H1 (cell line): Measurements from ENCODE around the gene USH2A. TPM values are rescaled to one million over a fixed set of nuclear protein-coding genes. Genes with fewer than 3 reads are reported as not detected.

Experiments used
- CTCF ChIA-PET: fragments of 300-600 bp; sonication (Branson Sonifier 250); formaldehyde crosslinking; loops from one replicate; lab custom pipeline; 2021; ENCODE audit not compliant: partially characterized antibody; lab: Charles Lee
- POLR2A ChIA-PET: fragments of 300-600 bp; sonication (Branson Sonifier 250); formaldehyde crosslinking; loops from one replicate; lab custom pipeline; 2021; ENCODE audit warnings: inconsistent platforms; ENCODE audit not compliant: partially characterized antibody; lab: Charles Lee
- DNase-seq, 2 experiments: peaks; one replicate each; pipeline versions ENCODE4 v3.0.0 to v3.0.0-alpha.2; 2010 to 2022; ENCODE audit warnings: low spot score in 2 of 2, low read depth in 1 of 2, mixed read lengths in 1 of 2
- FAIRE-seq: peaks from 2 replicates; lab custom pipeline; 2011; peaks lifted over from hg19 to GRCh38; lab: Jason Lieb, UNC
- H2AFZ ChIP-seq: 2 replicates; pipeline ENCODE4 v1.8.1; 2012; ENCODE audit warnings: low read length, inconsistent platforms
- H2AK5ac ChIP-seq: 2 replicates; pipeline ENCODE4 v1.6.1; 2013; ENCODE audit warnings: low read depth, low read length
- H2BK120ac ChIP-seq: replicated peaks from 2 replicates; pipeline ENCODE3; 2013; ENCODE audit warnings: low read depth, low read length, inconsistent platforms
- H2BK12ac ChIP-seq: 2 replicates; pipeline ENCODE4 v1.6.1; 2013; ENCODE audit warnings: low read depth, low read length
- H2BK15ac ChIP-seq: 2 replicates; pipeline ENCODE4 v1.6.1; 2013; ENCODE audit warnings: low read length
- H2BK20ac ChIP-seq: 2 replicates; pipeline ENCODE4 v1.6.1; 2013; ENCODE audit warnings: low read length
- H2BK5ac ChIP-seq: 2 replicates; pipeline ENCODE4 v1.6.1; 2013; ENCODE audit warnings: low read depth, low read length
- H3K14ac ChIP-seq: 2 replicates; pipeline ENCODE4 v1.6.1; 2013; ENCODE audit warnings: inconsistent platforms; ENCODE audit not compliant: insufficient read length
- H3K18ac ChIP-seq: 2 replicates; pipeline ENCODE4 v1.6.1; 2013; ENCODE audit warnings: low read length; ENCODE audit errors: extremely low read depth
- H3K23ac ChIP-seq: 2 replicates; pipeline ENCODE4 v1.6.1; 2013; ENCODE audit warnings: inconsistent platforms; ENCODE audit not compliant: insufficient read length
- H3K23me2 ChIP-seq: 2 replicates; pipeline ENCODE4 v1.6.1; 2013; ENCODE audit warnings: low read depth, low read length
- H3K27ac ChIP-seq: 2 replicates; pipeline ENCODE4 v1.6.1; 2011; ENCODE audit warnings: low read depth, low read length, inconsistent platforms
- H3K27me3 ChIP-seq, 4 experiments: replicated peaks in 1 of 4; 1 replicate in 1 of 4; 2 replicates in 3 of 4; pipeline versions ENCODE4 v1.6.1 to v1.8.1; 2011 to 2013; ENCODE audit warnings: low read length in 3 of 4, mild to moderate bottlenecking in 3 of 4, inconsistent platforms in 2 of 4, mixed read lengths in 2 of 4, moderate library complexity in 1 of 4; ENCODE audit not compliant: control insufficient read depth in 3 of 4, insufficient read depth in 3 of 4; ENCODE audit errors: extremely low read depth in 1 of 4
- H3K36me3 ChIP-seq, 4 experiments: 2 replicates each; pipeline versions ENCODE4 v1.6.1 to v1.8.1; 2011 to 2013; ENCODE audit warnings: mild to moderate bottlenecking in 4 of 4, low read length in 3 of 4, moderate library complexity in 2 of 4, control low read depth in 1 of 4, inconsistent platforms in 1 of 4; ENCODE audit not compliant: insufficient read depth in 4 of 4, control insufficient read depth in 2 of 4
- H3K4ac ChIP-seq: replicated peaks from 2 replicates; pipeline ENCODE3; 2013; ENCODE audit warnings: low read length, low read depth, mixed read lengths, inconsistent platforms; ENCODE audit not compliant: insufficient read length
- H3K4me1 ChIP-seq, 4 experiments: replicated peaks in 1 of 4; 1 replicate in 1 of 4; 2 replicates in 3 of 4; pipeline versions ENCODE4 v1.6.1 to v1.8.1; 2011 to 2013; ENCODE audit warnings: low read length in 3 of 4, inconsistent platforms in 2 of 4, mixed read lengths in 1 of 4; ENCODE audit not compliant: insufficient read depth in 4 of 4, control insufficient read depth in 3 of 4
- H3K4me2 ChIP-seq, 2 experiments: 2 replicates each; pipeline versions ENCODE4 v1.6.1 to v1.8.1; 2011 to 2013; ENCODE audit warnings: low read depth in 2 of 2, low read length in 2 of 2, control low read depth in 1 of 2, inconsistent platforms in 1 of 2, mild to moderate bottlenecking in 1 of 2; ENCODE audit not compliant: insufficient read depth in 1 of 2
- H3K4me3 ChIP-seq, 4 experiments: fragments of 200-600, 300-600 bp in 1 of 4; sonication (generic), shearing (Covaris generic), sonication (Bioruptor Twin) in 1 of 4; 2 replicates each; pipeline versions ENCODE4 v1.5.1 to v1.8.1; 2011 to 2016; ENCODE audit warnings: low read length in 4 of 4, low read depth in 3 of 4, control low read depth in 2 of 4, inconsistent platforms in 2 of 4, mild to moderate bottlenecking in 2 of 4, mixed read lengths in 1 of 4, moderate library complexity in 1 of 4; ENCODE audit not compliant: insufficient read depth in 2 of 4; ENCODE audit errors: extremely low read depth in 1 of 4
- H3K56ac ChIP-seq: replicated peaks from 2 replicates; pipeline ENCODE3; 2013; ENCODE audit warnings: low read depth, mild to moderate bottlenecking, mixed read lengths, low read length, inconsistent platforms; ENCODE audit not compliant: insufficient read length
- H3K79me1 ChIP-seq: 2 replicates; pipeline ENCODE4 v1.6.1; 2013; ENCODE audit warnings: low read depth, low read length, control low read depth
- H3K79me2 ChIP-seq, 2 experiments: 2 replicates each; pipeline versions ENCODE4 v1.6.1 to v1.8.1; 2012 to 2013; ENCODE audit warnings: low read length in 2 of 2, mild to moderate bottlenecking in 2 of 2, inconsistent platforms in 1 of 2; ENCODE audit not compliant: insufficient read depth in 2 of 2, control insufficient read depth in 1 of 2
- H3K9ac ChIP-seq, 4 experiments: replicated peaks in 1 of 4; 1 replicate in 1 of 4; 2 replicates in 3 of 4; pipeline versions ENCODE4 v1.6.1 to v1.8.1; 2011 to 2013; ENCODE audit warnings: low read depth in 3 of 4, low read length in 3 of 4, control low read depth in 2 of 4, mild to moderate bottlenecking in 2 of 4, moderate library complexity in 2 of 4, inconsistent platforms in 1 of 4; ENCODE audit errors: extremely low read depth in 1 of 4
- H3K9me3 ChIP-seq, 2 experiments: 2 replicates each; pipeline versions ENCODE4 v1.6.1 to v1.8.1; 2012 to 2013; ENCODE audit warnings: mild to moderate bottlenecking in 2 of 2, moderate library complexity in 2 of 2, control low read depth in 1 of 2, inconsistent platforms in 1 of 2, low read depth in 1 of 2, low read length in 1 of 2, mixed read lengths in 1 of 2; ENCODE audit not compliant: insufficient read depth in 2 of 2
- H4K20me1 ChIP-seq, 2 experiments: replicated peaks in 1 of 2; 2 replicates each; pipeline versions ENCODE3 to v1.8.1; 2011 to 2013; ENCODE audit warnings: inconsistent platforms in 2 of 2, low read length in 2 of 2, mild to moderate bottlenecking in 1 of 2; ENCODE audit not compliant: insufficient read depth in 2 of 2, control insufficient read depth in 1 of 2
- H4K5ac ChIP-seq: 2 replicates; pipeline ENCODE4 v1.6.1; 2013; ENCODE audit warnings: low read length, low read depth, mixed read lengths, inconsistent platforms; ENCODE audit not compliant: insufficient read length
- H4K8ac ChIP-seq: 2 replicates; pipeline ENCODE4 v1.8.0; 2013; ENCODE audit warnings: mild to moderate bottlenecking, moderate library complexity, low read length, inconsistent platforms; ENCODE audit not compliant: insufficient read depth; ENCODE audit errors: extremely low read depth
- H4K91ac ChIP-seq: replicated peaks from 2 replicates; pipeline ENCODE3; 2013; ENCODE audit warnings: low read length, mixed read lengths, inconsistent platforms; ENCODE audit not compliant: insufficient read length
- CREB1 ChIP-seq: IDR thresholded peaks from 2 replicates; pipeline ENCODE4 v1.6.1; 2012; ENCODE audit warnings: inconsistent platforms
- CTBP2 ChIP-seq: IDR thresholded peaks from 2 replicates; pipeline ENCODE4 v1.7.0; 2011; ENCODE audit warnings: borderline replicate concordance, mild to moderate bottlenecking, moderate library complexity, mixed read lengths, low read length; ENCODE audit not compliant: insufficient read depth, insufficient read length
- TBP ChIP-seq: IDR thresholded peaks from 2 replicates; pipeline ENCODE4 v1.6.1; 2011; ENCODE audit warnings: low read depth, low read length, improper control_type of control experiment
- WGBS, 2 experiments: shearing (Covaris generic) in 1 of 2; methylation state at CpG; one replicate each; pipeline versions ENCODE4 v1.1.6 to v1.1.7; 2013 to 2015; ENCODE audit warnings: low lambda C conversion rate in 2 of 2, mixed read lengths in 2 of 2, inconsistent platforms in 1 of 2, low coverage in 1 of 2, missing lambda C conversion rate in 1 of 2; ENCODE audit not compliant: insufficient replicate concordance in 2 of 2, insufficient coverage in 1 of 2, insufficient read length in 1 of 2; ENCODE audit errors: extremely low coverage in 1 of 2, missing lambda C conversion rate in 1 of 2; 5-methylcytosine and 5-hydroxymethylcytosine counted together
- polyA plus RNA-seq, 7 experiments: library from polyadenylated mRNA; depleted of rRNA in 3 of 7; stranded (reverse) in 5 of 7; unstranded in 2 of 7; fragments of >200 nt in 5 of 7; fragments of 200-250 nt in 2 of 7; gene quantifications; 1 replicate in 5 of 7; 2 replicates in 1 of 7; 4 replicates in 1 of 7; pipeline versions ENCODE4 v1.2.1 to v1.2.3, GENCODE V29; 2011 to 2013; ENCODE audit warnings: missing spikeins in 2 of 7, mixed read lengths in 2 of 7
- total RNA-seq: library from RNA; stranded (reverse); fragmentation: NEBNext Ultra II Directional; extraction: Animal tissue kit (Norgen Biotek cat#: 25700); gene quantifications from 2 replicates; pipeline ENCODE4 v1.2.1, GENCODE V29; 2021
- TF ChIP-seq, protein P1 (sequence below): IDR thresholded peaks from 2 replicates; pipeline ENCODE4 v1.6.1; 2012; ENCODE audit warnings: low read length, inconsistent platforms
- TF ChIP-seq, protein P2 (sequence below): IDR thresholded peaks from 2 replicates; pipeline ENCODE4 v1.6.1; 2011; ENCODE audit warnings: low read depth, mild to moderate bottlenecking, low read length; ENCODE audit not compliant: insufficient read depth

Gene USH2A
- total and polyA plus RNA-seq, 2 of the 8 experiments (the other 6 are each of a cell fraction or from before 2014, with no cell fraction given): 0.02 to 0.17 TPM

DNA sequence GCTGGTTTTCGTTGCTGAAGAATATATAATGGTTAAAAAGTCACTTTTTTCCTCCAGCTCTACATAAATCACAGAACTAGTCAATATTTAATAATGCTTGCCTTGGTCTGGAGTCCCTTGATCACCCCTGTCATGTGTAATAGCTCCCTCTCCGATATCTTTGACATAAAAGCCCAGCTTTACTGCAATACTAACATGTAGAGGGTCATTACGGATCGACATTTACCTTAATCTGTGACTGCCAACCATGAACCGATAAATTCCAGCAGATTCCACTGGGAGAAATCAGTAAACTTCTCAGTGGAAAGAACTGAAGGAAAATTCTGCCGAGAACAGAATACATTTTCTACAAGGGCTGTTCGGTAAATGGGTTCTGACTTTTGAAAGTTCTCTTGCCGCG is 459.6 kb downstream of the USH2A start:
- H3K56ac ChIP-seq: no peak overlapping the region
- no peak overlapping the region for H4K5ac ChIP-seq
- H4K91ac ChIP-seq: no peak overlapping the region
- POLR2A ChIA-PET: no interaction called here
- no peaks in the 10 kb centered on the region for H3K9me3 ChIP-seq
- H3K23me2 ChIP-seq: no peaks in the 10 kb centered on the region
- H2BK5ac ChIP-seq: no peak overlapping the region
- H3K4me2 ChIP-seq: no peak overlapping the region
- no peak overlapping the region for H3K4ac ChIP-seq
- H3K4me1 ChIP-seq: 0 out of 7 replicates have a peak, but pooled peaks cover 0 to 3% (median 0%) of the 10 kb centered on the region in 4 experiments
- H2AK5ac ChIP-seq: no peak overlapping the region
- CTCF ChIA-PET: interaction anchor here (1.0 kb wide), 1 partner anchor 50 kb away, joined by 3 read pairs; no protein-coding TSS in a partner anchor
- no peak overlapping the region for H3K18ac ChIP-seq
- no peak overlapping the region for H3K14ac ChIP-seq
- FAIRE-seq: no peak
- H2BK20ac ChIP-seq: no peak overlapping the region
- no peak overlapping the region for H2AFZ ChIP-seq
- H3K23ac ChIP-seq: no peak overlapping the region
- no peaks in the 10 kb centered on the region for H3K79me1 ChIP-seq
- H3K36me3 ChIP-seq: no peaks in the 10 kb centered on the region
- TF ChIP-seq TBP (no peak), CREB1 (no peak), CTBP2 (no peak)
- TF ChIP-seq, protein P1, sequence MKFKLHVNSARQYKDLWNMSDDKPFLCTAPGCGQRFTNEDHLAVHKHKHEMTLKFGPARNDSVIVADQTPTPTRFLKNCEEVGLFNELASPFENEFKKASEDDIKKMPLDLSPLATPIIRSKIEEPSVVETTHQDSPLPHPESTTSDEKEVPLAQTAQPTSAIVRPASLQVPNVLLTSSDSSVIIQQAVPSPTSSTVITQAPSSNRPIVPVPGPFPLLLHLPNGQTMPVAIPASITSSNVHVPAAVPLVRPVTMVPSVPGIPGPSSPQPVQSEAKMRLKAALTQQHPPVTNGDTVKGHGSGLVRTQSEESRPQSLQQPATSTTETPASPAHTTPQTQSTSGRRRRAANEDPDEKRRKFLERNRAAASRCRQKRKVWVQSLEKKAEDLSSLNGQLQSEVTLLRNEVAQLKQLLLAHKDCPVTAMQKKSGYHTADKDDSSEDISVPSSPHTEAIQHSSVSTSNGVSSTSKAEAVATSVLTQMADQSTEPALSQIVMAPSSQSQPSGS: no peak
- TF ChIP-seq, protein P2, sequence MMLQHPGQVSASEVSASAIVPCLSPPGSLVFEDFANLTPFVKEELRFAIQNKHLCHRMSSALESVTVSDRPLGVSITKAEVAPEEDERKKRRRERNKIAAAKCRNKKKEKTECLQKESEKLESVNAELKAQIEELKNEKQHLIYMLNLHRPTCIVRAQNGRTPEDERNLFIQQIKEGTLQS: no peak
- no peak overlapping the region for H2BK120ac ChIP-seq
- no peaks in the 10 kb centered on the region for H4K20me1 ChIP-seq
- no peak overlapping the region for H2BK15ac ChIP-seq
- H3K4me3 ChIP-seq: no peak overlapping the region
- H3K27ac ChIP-seq: no peak overlapping the region
- H3K9ac ChIP-seq: no peak overlapping the region
- no peak overlapping the region for H4K8ac ChIP-seq
- no peak overlapping the region for H2BK12ac ChIP-seq
- H3K27me3 ChIP-seq: no peaks in the 10 kb centered on the region
- no peaks in the 10 kb centered on the region for H3K79me2 ChIP-seq
- WGBS, 2 experiments: 91% methylated on average over 9 of the region's 9 CpGs; no CpG with 5 or more reads in 1 of the 2 experiments
- DNase-seq: no peak
